Frontal cortex (tissue), 4 donors: Measurements from ENCODE around the gene DDX42. TPM values are rescaled to one million over a fixed set of nuclear protein-coding genes. Genes with fewer than 3 reads are reported as not detected.
"Not testable (repeated sequence)": the region's sequence is repeated elsewhere in the genome, so short reads cannot be mapped to it uniquely, and the experiment has no call there.

Experiments
- DNase-seq, 2 donors: peaks; one replicate each; pipeline ENCODE4 v3.0.0; 2012; ENCODE audit warnings: low spot score in 2 of 2
- FAIRE-seq: peaks from 2 replicates; lab custom pipeline; 2012; peaks lifted over from hg19 to GRCh38; lab: Jason Lieb, UNC
- total RNA-seq: library from RNA; depleted of rRNA; stranded (reverse); fragments of >200 nt; gene quantifications from one replicate; pipeline ENCODE4 v1.2.3, GENCODE V29; 2014
- donor health status: control.
- donor health status: control.
- donor health status: control.

DDX42 gene
- total RNA-seq, 1 donor from 2014 or later: 64.0 TPM

GRCh38 chr17:63775420-63775819 lies 1.4 kb downstream of the DDX42 start:
- no peak for DNase-seq
- no peak for FAIRE-seq

GRCh38 chr17:63780507-63780906 lies 6.5 kb downstream of the DDX42 start:
- DNase-seq (no peak), FAIRE-seq (no peak)

GRCh38 chr17:63780928-63781327 lies 7.0 kb downstream of the DDX42 start:
- DNase-seq (no peak), FAIRE-seq (no peak)

- FAIRE-seq (no peak), DNase-seq (no peak)
Measured at GRCh38 chr17:63783522-63783921, 9.6 kb downstream of the DDX42 start.

GRCh38 chr17:63785556-63785955 lies 11.6 kb downstream of the DDX42 start:
- no peak for DNase-seq

GRCh38 chr17:63786117-63786516 lies 12.1 kb downstream of the DDX42 start:
- DNase-seq: no peak
- FAIRE-seq: no peak

More at GRCh38 chr17:63785556-63785955, 11.6 kb downstream of the DDX42 start:
- no peak for FAIRE-seq

- no peak for FAIRE-seq
- DNase-seq: no peak
Measured at GRCh38 chr17:63786971-63787711, 13.2 kb downstream of the DDX42 start.

- no peak for DNase-seq
- no peak for FAIRE-seq
Measured at GRCh38 chr17:63790057-63790456, 16.1 kb downstream of the DDX42 start.

GRCh38 chr17:63792055-63792729 lies 18.2 kb downstream of the DDX42 start:
- FAIRE-seq: no peak
- no peak for DNase-seq

- not testable (repeated sequence) for DNase-seq, FAIRE-seq
Measured at GRCh38 chr17:63796375-63796774, 22.4 kb downstream of the DDX42 start.

- DNase-seq (no peak), FAIRE-seq (no peak)
Measured at GRCh38 chr17:63798572-63799106, 24.7 kb downstream of the DDX42 start.

GRCh38 chr17:63800783-63801182 lies 26.8 kb downstream of the DDX42 start:
- DNase-seq (no peak), FAIRE-seq (no peak)

- no peak for DNase-seq
- FAIRE-seq: no peak
Measured at GRCh38 chr17:63804328-63804727, 30.4 kb downstream of the DDX42 start.

GRCh38 chr17:63805591-63805990 lies 31.6 kb downstream of the DDX42 start:
- FAIRE-seq: no peak
- DNase-seq: no peak

GRCh38 chr17:63809970-63810369 lies 36.0 kb downstream of the DDX42 start:
- FAIRE-seq (no peak), DNase-seq (no peak)

- FAIRE-seq (no peak), DNase-seq (no peak)
Measured at GRCh38 chr17:63816123-63816522, 42.2 kb downstream of the DDX42 start.

GRCh38 chr17:63816669-63817068 lies 42.7 kb downstream of the DDX42 start:
- no peak for DNase-seq
- FAIRE-seq: no peak

GRCh38 chr17:63817736-63818385 lies 43.9 kb downstream of the DDX42 start:
- DNase-seq (no peak), FAIRE-seq (no peak)

GRCh38 chr17:63819131-63819530 lies 45.2 kb downstream of the DDX42 start:
- DNase-seq (no peak), FAIRE-seq (no peak)

- FAIRE-seq (no peak), DNase-seq (no peak)
Measured at GRCh38 chr17:63819585-63820537, 45.9 kb downstream of the DDX42 start.
